ENCODE data around the gene NOD1.
"Not testable (repeated sequence)": the region's sequence is repeated elsewhere in the genome, so short reads cannot be mapped to it uniquely, and the experiment has no call there.

NOD1 gene, protein sequence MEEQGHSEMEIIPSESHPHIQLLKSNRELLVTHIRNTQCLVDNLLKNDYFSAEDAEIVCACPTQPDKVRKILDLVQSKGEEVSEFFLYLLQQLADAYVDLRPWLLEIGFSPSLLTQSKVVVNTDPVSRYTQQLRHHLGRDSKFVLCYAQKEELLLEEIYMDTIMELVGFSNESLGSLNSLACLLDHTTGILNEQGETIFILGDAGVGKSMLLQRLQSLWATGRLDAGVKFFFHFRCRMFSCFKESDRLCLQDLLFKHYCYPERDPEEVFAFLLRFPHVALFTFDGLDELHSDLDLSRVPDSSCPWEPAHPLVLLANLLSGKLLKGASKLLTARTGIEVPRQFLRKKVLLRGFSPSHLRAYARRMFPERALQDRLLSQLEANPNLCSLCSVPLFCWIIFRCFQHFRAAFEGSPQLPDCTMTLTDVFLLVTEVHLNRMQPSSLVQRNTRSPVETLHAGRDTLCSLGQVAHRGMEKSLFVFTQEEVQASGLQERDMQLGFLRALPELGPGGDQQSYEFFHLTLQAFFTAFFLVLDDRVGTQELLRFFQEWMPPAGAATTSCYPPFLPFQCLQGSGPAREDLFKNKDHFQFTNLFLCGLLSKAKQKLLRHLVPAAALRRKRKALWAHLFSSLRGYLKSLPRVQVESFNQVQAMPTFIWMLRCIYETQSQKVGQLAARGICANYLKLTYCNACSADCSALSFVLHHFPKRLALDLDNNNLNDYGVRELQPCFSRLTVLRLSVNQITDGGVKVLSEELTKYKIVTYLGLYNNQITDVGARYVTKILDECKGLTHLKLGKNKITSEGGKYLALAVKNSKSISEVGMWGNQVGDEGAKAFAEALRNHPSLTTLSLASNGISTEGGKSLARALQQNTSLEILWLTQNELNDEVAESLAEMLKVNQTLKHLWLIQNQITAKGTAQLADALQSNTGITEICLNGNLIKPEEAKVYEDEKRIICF

DNA sequence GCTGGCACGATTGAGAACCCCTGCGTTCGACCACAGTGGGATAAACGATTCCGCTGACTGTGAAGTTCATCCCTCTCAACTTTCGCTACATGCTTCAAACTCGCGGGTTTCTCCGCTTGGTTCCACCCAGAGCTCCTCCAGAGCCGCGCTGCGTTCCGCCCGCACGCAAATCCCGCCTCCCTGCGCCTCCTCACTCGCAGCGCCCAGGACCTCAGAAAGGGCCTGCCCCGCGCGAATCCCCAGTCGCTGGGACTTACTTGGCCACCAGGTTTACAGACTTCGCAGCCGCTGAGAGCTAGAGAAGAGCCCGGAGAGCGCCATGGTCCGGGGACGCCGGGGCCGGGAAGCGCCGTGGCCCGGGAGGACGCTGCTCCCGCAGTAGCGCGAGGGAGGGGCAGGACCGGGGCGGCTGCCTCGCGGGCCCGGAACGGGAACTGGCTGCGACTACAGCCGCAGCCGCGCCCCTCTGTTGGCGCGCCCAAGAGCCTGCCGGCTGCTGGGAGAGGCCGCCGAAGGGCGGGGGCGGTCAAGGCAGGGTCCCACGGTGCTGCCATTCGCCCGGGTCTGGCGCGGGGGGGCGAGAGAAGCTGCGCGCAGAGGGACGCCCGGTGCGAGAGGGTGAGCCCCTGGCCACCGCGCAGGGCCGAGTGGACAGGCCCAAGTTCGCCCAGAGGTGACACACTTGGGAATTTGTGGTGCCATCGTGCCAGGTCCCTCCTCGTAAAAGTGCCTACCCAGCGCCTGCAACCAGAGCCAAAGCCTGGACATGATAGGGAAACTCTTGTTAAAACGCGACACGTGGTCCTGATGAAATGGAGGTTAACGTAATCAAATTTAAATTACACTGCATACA is at the start of gene NOD1:
Gene NOD1 (minus strand): TSS at position 436 of the 853 bp plus-strand sequence. CDS start 21,863 bp downstream, outside the sequence.
- DNase-seq (ENCODE audit: low read depth) = peak; percentile 46

DNA sequence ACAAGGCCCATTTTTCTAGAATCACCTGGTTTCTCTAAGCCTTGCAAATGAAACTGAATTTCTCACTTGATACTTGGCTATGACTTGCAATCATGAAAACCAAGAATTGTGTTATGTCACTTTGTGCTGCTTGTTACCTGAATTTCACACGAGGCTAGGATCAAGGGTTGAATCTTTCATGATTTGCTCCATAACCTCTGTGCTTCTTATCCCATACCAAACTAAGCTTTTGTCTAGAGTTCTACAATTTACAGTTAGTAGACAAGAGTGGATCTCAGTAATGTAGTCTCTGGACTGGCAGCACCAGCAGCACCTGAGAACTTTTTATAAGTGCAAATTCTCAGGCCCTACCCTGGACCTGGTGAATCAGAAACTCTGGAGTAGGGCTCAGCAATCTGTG is 48.7 kb upstream of the NOD1 start:
- DNase-seq (ENCODE audit: low read depth) = not testable (repeated sequence)

DNA sequence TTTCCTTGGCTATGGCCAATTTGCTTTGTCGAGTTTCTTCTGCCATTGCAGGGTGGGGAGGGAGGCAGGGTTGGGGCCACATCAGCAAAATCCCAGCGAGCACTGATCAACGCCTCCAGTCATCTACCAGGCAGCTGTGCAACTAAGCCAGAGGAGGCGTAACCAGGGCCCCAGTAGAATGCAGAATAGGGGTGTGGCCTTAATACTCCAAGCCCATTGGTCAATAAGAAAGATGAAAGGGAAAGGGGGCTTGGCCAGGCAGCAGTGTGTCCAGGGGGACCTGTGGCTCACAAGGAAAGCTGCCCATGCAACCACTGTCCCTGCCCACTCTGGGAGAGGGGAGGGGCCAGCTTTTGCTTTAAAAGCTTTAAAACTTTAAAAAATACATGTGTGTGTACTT is 47.6 kb upstream of the NOD1 start:
- no peak for DNase-seq (ENCODE audit: low read depth)

DNA sequence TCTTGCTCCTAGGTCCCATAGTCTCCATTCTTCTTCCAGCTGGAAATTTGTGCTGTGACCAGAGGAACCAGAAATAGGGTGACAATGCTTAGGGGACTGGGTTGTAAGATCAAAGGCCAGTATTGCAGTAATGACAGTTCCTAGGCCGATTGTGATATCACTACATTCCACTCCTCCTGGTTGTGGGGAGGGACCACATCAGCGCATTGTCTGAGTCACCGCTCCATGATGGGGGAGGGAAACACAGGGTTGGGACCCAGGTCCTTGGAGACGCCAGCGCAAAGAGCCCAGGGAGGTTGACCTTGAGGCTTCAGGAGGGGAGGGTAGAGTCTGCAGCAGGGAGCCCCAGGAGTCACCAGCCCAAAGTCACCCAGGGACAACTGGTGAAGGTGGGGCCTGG is 46.8 kb upstream of the NOD1 start:
- DNase-seq (ENCODE audit: low read depth) = no peak

DNA sequence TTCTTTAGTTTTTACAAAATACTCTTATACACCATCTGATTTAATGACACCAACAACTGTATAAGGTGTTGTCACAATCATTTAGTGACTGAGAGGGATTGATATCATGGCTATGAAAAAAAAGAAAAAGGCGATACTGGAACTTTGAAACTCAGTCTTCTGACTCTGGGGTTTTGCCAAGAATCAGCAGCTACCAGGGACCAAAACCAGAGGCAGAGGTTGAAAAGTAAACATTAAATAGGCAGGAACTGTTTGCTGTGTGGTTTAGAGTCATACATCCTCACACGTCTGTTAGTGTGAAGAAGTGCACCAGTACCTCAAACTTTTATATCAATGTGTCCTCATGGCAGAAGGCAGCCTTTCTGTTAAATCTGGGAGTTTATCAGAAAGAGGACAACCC is 46.0 kb upstream of the NOD1 start:
- no peak for DNase-seq (ENCODE audit: low read depth)

DNA sequence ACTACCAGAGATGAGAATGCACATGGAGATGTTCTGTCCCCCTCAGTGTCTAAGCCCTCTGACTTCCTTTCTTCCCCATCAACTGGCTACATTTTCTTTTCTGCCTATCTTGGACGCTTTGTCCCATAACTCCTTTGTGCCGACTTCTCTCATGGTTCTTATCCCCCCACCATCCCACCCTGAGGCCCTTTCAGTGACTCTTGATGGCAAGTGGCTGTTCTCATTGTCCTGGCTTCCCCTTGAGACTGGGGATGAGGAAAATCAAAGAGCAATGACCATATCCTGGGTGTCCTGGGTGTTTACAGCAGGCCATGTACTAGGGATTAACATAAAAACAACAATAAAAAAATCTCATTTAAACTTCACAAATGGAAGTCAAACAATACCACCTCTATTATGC is 44.9 kb upstream of the NOD1 start:
- DNase-seq (ENCODE audit: low read depth) = no peak

DNA sequence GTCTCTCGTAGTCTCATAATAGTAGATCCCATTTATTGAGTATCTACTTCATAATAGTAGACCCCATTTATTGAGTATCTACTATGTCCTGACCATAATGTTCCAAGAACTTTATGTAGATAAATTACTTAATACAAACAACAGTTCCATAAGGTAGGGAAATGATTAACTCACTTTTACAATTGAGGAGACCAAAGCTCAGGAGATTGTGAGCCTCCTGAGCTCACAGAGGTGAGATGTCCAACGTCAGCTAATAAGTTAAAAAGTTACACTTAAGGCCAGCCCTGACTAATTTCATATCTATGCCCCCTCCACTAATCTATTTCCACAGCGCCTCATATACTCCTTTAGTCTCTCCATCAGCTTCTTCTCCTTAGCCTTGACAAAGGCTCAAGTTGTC is 43.6 kb upstream of the NOD1 start:
- no peak for DNase-seq (ENCODE audit: low read depth)

DNA sequence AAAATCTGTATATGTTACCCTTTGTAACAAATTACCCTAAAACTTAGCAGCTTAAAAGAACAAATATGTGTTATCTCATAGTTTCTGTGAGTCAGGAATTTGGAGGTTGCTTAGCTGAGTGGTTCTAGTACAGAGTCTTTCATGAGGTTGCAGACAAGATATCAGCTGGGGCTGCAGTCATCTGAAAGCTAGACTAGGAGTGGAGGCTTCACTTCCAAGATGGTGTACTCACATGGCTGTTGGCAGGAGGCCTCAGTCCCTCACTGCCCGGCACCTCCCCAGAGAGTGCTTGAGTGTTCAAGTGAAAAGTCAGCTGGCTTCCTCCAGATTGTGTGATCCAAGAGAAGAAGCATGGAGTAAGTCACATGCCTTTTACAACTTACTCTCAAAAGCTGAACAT is 42.9 kb upstream of the NOD1 start:
- DNase-seq (ENCODE audit: low read depth) = no peak

DNA sequence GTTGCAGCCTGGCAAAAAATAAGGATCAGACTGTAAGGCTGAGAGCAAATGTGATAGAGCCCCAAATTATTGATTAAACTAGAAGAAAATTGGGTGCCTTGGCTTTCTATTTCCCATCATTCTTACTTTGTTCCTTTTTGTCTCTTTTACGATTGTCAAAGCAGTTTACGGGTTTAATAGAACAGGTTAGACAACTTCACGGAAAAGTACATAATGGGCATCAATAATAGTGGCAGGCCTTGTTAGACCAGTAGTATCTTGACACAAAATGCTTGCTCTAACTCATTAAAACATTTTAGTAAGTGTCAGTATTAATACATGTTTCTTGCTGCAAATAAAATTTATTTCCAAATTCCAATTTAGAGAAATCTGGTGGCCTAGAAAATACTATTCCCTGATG is 40.5 kb upstream of the NOD1 start:
- no peak for DNase-seq (ENCODE audit: low read depth)

DNA sequence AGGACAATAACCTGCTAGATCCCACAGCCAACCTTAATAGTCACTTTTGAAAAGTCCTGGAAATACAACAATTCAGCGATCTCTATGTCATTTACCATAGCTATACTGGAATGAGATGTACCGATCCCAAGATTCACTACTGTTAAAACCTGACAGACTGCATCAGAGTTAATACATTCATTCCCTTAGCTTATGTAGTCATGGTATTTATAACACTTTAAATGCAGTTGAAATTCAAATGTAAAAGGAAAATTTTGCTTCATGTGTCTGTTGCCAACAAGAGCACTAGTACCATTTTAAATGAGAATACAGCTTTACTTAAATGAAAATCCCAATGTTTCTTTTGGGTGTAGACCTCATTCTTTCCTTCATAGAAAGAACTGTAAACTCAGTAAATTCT is 37.2 kb upstream of the NOD1 start:
- DNase-seq (ENCODE audit: low read depth) = no peak

DNA sequence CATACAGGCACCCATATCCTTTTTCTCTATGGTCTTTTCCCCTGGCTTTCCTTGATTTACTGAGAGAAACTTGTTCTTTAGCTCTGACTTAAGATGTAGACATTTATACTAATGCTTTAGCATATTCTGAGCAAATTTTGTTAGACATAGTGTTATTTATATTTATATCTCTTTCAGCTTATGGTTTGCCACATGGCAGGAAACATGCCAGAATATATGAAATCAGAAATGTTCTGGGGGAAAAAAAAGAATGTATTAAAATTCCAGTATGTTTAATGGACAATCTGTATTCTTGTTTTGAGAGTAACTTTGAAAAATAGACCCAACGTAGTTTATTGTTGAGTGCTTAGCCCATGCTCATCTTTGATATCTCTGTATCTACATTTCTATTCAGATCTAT is 36.2 kb upstream of the NOD1 start:
- no peak for DNase-seq (ENCODE audit: low read depth)

DNA sequence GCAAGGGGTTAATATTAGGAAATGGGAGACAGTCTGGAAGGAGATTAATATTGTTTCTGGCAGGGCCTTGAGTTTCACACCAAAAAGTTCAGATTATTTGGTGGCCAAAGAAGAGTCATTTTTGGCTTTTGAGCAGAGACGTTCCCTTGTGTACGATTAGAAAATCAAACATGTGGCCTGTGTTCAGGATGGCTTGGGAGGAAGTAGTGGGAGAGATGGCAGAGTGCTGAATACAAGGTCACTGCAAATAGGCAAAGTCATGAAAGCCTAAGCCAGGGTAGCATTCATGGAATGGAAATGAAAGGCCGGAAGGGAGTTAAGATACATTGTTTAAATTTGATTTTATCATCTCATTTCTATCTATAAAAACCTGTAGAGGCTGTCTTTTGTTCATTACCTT is 35.6 kb upstream of the NOD1 start:
- no peak for DNase-seq (ENCODE audit: low read depth)

DNA sequence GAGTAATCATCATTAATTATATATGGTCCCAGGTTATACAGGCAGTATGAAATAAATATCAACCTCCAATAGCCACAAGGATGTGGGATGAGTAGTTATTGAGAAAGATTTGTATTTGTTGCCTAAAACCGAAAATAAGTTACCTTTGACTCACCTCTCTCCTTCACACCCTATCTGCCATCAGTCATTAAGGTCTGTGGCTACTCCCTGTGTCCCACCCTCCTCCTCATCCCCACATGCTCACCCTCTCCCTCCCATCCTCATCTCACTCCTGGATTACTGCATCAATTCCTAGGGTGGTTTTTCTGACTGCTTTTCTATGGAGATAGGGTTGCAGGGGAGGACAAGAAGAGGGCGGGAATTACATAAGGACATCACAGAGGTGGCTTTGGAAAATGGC is 35.2 kb upstream of the NOD1 start:
- no peak for DNase-seq (ENCODE audit: low read depth)

DNA sequence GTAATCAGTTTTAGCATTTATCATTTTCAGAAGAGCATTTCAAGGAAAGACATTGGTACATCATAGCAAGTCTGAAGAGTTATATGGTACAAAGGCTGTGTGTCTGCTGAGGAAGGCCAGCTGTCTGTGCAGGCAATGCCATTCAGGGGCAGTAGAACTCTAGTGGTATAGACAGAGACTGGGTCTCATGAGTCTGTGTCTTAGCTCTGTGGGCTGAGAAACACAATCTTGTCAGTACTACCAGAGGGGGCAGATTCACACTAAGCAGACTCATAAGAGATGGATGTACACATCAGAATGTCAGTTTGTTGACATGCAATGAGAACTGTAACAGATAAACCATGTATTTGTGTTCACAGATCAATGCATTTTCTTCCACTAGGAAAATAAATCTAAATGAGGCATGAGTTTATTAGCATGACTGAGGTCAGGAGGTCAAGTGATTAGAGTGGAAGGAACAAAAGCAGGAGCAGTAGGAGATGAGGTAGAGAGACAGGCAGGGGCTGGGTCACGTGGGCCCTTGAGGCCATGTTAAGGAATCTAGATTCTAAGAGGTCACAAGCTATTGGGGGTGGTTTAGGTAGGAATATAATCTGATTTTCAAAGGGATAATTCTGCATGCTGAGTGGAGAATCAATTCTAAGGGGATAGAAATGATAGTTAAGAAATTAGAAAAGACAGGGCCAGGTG is 33.5 kb upstream of the NOD1 start:
- DNase-seq (ENCODE audit: low read depth) = no peak

DNA sequence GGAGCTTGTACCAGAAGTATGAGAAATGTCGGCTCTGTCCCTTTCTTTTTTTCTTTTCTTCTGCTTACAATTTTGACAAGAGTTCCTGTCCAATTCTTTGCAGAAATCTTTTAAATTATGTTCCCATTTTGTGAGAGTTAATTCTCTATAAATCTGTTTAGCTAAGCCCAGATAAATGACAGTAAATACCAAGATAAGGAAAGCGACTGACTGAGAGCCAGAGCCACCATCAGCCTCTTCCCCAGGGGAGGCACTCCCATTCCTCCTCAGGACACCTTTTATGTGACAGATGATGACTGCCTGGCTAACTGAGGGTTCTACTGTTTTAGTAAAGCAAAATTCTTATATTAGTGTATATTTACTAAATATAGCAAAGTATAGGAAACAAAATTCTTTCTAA is 32.9 kb upstream of the NOD1 start:
- no peak for DNase-seq (ENCODE audit: low read depth)

DNA sequence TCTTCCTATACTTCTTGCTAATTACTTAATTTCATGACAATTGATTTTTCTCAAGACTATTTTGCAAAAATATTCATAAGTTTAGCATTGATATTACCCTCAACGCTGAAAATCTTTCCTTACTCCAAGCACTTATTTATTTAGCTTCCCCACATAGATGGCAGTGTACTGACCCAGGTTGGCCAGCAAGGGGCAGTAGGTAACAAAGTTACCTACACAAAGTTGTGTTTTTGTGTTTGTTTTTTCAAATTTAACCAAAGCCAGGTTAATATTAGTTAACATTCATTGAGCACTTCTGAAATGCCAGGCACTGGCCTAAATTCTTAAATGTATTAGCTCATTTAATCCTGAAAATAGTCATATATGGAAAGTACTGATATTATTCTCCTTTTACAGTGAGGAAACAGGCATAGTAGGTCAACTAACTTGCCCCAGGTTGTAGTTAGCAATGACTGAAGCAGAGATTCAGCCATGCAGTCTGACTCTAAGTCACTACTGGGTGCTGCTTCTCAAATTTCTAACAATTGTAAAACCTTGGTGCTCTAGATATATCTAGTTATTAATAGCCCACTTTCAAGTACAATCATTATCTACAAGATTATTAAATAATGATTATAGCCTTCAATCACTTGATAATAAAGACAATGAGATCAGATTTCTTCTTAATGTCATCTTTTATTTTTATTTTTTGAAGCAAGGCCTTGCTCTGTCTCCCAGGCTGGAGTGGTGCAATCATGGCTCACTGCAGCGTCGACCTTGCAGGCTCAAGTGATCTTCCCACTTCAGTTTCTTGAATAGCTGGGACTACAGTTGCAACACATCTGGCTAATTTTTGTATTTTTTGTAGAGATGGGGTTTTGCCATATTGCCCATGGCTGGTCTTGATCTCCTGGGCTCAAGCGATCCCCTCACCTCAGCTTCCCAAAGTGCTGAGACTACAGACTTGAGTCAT is 31.8 kb upstream of the NOD1 start:
- DNase-seq (ENCODE audit: low read depth) = no peak

DNA sequence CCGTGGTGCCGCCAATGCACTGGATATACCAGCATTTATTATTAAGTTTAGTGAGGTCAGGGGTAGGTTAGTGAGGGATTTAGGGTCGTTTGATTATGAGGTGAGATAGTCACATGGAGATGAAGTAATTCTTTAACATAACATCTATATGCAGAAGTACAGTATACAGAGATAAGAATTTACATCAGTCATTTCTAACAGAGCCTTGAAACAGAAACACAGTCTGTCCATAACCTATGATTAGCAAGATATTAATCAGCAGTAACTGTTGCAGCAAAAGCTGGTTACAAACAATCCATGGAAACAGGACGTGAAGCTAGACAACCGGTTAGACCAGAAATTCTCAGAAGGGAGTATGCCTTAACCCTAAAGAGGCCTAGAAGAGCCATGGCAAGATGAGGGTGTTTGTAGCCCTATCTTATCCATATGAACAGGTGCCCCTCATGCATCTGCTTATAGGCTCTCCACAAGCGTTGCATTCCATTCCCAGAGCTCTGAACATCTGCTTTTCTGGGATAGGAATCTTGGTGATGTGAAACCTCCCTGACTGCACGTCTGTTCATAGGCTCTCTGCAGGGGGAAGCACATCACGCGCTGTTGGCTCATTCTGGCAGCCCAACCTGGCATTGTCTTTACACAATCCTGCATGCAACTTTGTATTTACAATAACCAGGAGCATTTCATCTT is 30.7 kb upstream of the NOD1 start:
- not testable (repeated sequence) for DNase-seq (ENCODE audit: low read depth)

DNA sequence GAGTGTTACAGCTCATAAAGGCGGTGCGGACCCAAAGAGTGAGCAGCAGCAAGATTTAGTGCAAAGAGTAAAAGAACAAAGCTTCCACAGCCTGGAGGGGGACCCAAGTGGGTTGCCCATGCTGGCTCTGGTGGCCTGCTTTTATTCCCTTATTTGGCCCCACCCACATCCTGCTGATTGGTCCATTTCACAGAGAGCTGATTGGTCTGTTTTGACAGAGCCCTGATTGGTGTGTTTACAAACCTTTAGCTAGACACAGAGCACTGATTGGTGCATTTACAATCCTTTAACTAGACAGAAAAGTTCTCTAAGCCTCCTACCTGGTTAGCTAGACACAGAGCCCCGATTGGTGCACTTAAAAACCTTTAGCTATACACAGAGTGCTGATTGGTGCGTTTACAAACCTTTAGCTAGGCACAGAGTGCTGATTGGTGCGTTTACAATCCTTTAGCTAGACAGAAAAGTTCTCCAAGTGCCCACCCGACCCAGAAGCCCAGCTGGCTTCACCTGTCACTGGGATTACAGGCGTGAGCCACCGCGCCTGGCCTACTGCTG is 28.8 kb upstream of the NOD1 start:
- DNase-seq (ENCODE audit: low read depth) = not testable (repeated sequence)

DNA sequence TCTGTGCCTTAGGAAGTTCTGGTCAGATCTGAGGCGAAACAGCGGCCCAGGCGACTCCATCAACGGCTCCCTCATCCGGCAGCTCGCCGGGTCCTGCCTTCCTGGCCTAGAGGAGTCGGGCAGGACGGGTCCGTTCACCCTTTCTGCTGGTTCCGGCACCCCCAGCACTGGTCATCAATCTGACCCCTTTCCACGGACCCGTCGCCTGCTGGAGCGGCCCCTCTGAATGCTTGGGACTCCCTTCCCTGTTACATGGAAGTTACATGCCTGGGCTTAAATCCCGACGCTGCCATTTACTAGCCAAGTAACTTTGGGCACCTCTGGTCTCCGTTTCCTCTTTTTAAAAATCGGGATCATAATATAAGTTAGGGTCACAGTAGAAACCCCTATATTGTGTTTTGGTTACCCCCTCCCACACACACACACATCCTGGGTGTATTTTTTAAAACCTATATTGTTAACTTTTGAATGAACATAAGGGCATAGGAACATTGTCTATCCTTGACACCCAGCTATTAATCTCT is 26.7 kb upstream of the NOD1 start:
- no peak for DNase-seq (ENCODE audit: low read depth)
